ENCODE results near the gene LHX4. TPM values are rescaled to one million over a fixed set of nuclear protein-coding genes. Genes with fewer than 3 reads are reported as not detected.

LHX4 gene
- total and polyA plus RNA-seq, 4 donors = 0.02 to 0.03 (median 0.02) TPM; not detected in 1

GRCh38 chr1:180197231-180197630, 32.8 kb upstream of the LHX4 start:
- no peak for DNase-seq
- H3K4me3 ChIP-seq = no peak overlapping the region
- no peak overlapping the region for H3K27ac ChIP-seq (ENCODE audit: low read depth in 1 of 2, low read length in 1 of 2)
- H3K36me3 ChIP-seq (ENCODE audit: control insufficient read depth in 4 of 4, insufficient read depth in 4 of 4, low read length in 4 of 4) = peaks cover 0 to 40% (median 8%) of the 10 kb centered on the region in 4 donors
- no peak overlapping the region for H3K9ac ChIP-seq (ENCODE audit: insufficient read depth in 1 of 2, low read length in 2 of 2)
- 83 to 86% methylated on average over 5 of the region's 5 CpGs for WGBS, 2 donors
- TF ChIP-seq CTCF (IDR thresholded peaks at IDR 0.05; ENCODE audit: control extremely low read depth, extremely low read depth) = no peak
- H3K4me1 ChIP-seq (ENCODE audit: control insufficient read depth in 5 of 5, insufficient read depth in 5 of 5, low read length in 5 of 5) = no peaks in the 10 kb centered on the region
- H3K27me3 ChIP-seq (ENCODE audit: control insufficient read depth in 3 of 3, insufficient read depth in 3 of 3, low read length in 2 of 3) = no peaks in the 10 kb centered on the region
- no peaks in the 10 kb centered on the region for H3K9me3 ChIP-seq (ENCODE audit: control insufficient read depth in 4 of 4, insufficient read depth in 3 of 4, low read length in 3 of 4)
- no peak for ATAC-seq (ENCODE audit: insufficient read depth, low FRiP score)

- no peak for ATAC-seq (ENCODE audit: insufficient read depth, low FRiP score)
- H3K27ac ChIP-seq (ENCODE audit: low read depth in 1 of 2, low read length in 1 of 2) = no peak overlapping the region
- no peak overlapping the region for H3K4me3 ChIP-seq
- no peaks in the 10 kb centered on the region for H3K9me3 ChIP-seq (ENCODE audit: control insufficient read depth in 4 of 4, insufficient read depth in 3 of 4, low read length in 3 of 4)
- no peaks in the 10 kb centered on the region for H3K27me3 ChIP-seq (ENCODE audit: control insufficient read depth in 3 of 3, insufficient read depth in 3 of 3, low read length in 2 of 3)
- peaks cover 0 to 36% (median 8%) of the 10 kb centered on the region in 4 donors for H3K36me3 ChIP-seq (ENCODE audit: control insufficient read depth in 4 of 4, insufficient read depth in 4 of 4, low read length in 4 of 4)
- WGBS, 2 donors = 90 to 93% methylated on average over 4 of the region's 4 CpGs
- TF ChIP-seq CTCF (IDR thresholded peaks at IDR 0.05; ENCODE audit: control extremely low read depth, extremely low read depth) = no peak
- DNase-seq = no peak
- no peak overlapping the region for H3K9ac ChIP-seq (ENCODE audit: insufficient read depth in 1 of 2, low read length in 2 of 2)
- no peaks in the 10 kb centered on the region for H3K4me1 ChIP-seq (ENCODE audit: control insufficient read depth in 5 of 5, insufficient read depth in 5 of 5, low read length in 5 of 5)
Observed at GRCh38 chr1:180198196-180198595, 31.9 kb upstream of the LHX4 start.

GRCh38 chr1:180198611-180199010, 31.5 kb upstream of the LHX4 start:
- Histone ChIP-seq H3K4me3 (no peak overlapping the region), H3K4me1 (ENCODE audit: control insufficient read depth in 5 of 5, insufficient read depth in 5 of 5, low read length in 5 of 5) (no peaks in the 10 kb centered on the region), H3K27ac (ENCODE audit: low read depth in 1 of 2, low read length in 1 of 2) (no peak overlapping the region), H3K9me3 (ENCODE audit: control insufficient read depth in 4 of 4, insufficient read depth in 3 of 4, low read length in 3 of 4) (no peaks in the 10 kb centered on the region), H3K27me3 (ENCODE audit: control insufficient read depth in 3 of 3, insufficient read depth in 3 of 3, low read length in 2 of 3) (no peaks in the 10 kb centered on the region), H3K9ac (ENCODE audit: insufficient read depth in 1 of 2, low read length in 2 of 2) (no peak overlapping the region), H3K36me3 (ENCODE audit: control insufficient read depth in 4 of 4, insufficient read depth in 4 of 4, low read length in 4 of 4) (peaks cover 0 to 36% (median 8%) of the 10 kb centered on the region in 4 donors)
- ATAC-seq (ENCODE audit: insufficient read depth, low FRiP score) = no peak
- DNase-seq = no peak
- TF ChIP-seq CTCF (IDR thresholded peaks at IDR 0.05; ENCODE audit: control extremely low read depth, extremely low read depth) = no peak
- 92% methylated on average over 5 of the region's 5 CpGs for WGBS, 2 donors

- H3K9ac ChIP-seq (ENCODE audit: insufficient read depth in 1 of 2, low read length in 2 of 2) = no peak overlapping the region
- no peaks in the 10 kb centered on the region for H3K4me1 ChIP-seq (ENCODE audit: control insufficient read depth in 5 of 5, insufficient read depth in 5 of 5, low read length in 5 of 5)
- ATAC-seq (ENCODE audit: insufficient read depth, low FRiP score) (no peak), DNase-seq (no peak)
- no peaks in the 10 kb centered on the region for H3K9me3 ChIP-seq (ENCODE audit: control insufficient read depth in 4 of 4, insufficient read depth in 3 of 4, low read length in 3 of 4)
- H3K36me3 ChIP-seq (ENCODE audit: control insufficient read depth in 4 of 4, insufficient read depth in 4 of 4, low read length in 4 of 4) = peaks cover 0 to 36% (median 8%) of the 10 kb centered on the region in 4 donors
- no peak for TF ChIP-seq CTCF (IDR thresholded peaks at IDR 0.05; ENCODE audit: control extremely low read depth, extremely low read depth)
- H3K4me3 ChIP-seq = no peak overlapping the region
- no peak overlapping the region for H3K27ac ChIP-seq (ENCODE audit: low read depth in 1 of 2, low read length in 1 of 2)
- H3K27me3 ChIP-seq (ENCODE audit: control insufficient read depth in 3 of 3, insufficient read depth in 3 of 3, low read length in 2 of 3) = no peaks in the 10 kb centered on the region
- WGBS, 2 donors = 93 to 96% methylated on average over 12 of the region's 12 CpGs
Observed at GRCh38 chr1:180199018-180199417, 31.0 kb upstream of the LHX4 start.
